22Rv1 (cell line): ENCODE data around the gene SORT1.

Source experiments
- CTCF ChIP-seq: fragments of 450-650 bp; IDR thresholded peaks from 2 replicates; pipeline ENCODE4 v1.5.1; 2017; ENCODE audit warnings: mild to moderate bottlenecking
- ZFX ChIP-seq: fragments of 450-650 bp; IDR thresholded peaks from 2 replicates; pipeline ENCODE4 v1.6.1; 2017; ENCODE audit warnings: antibody characterized with exemption, borderline replicate concordance

- TF ChIP-seq CTCF = no peak
- no peak for TF ChIP-seq ZFX
Measured at GRCh38 chr1:109274533-109275476, 122.9 kb downstream of the SORT1 start.
